ENCODE data around the gene AIFM3.

Gene AIFM3

DNA sequence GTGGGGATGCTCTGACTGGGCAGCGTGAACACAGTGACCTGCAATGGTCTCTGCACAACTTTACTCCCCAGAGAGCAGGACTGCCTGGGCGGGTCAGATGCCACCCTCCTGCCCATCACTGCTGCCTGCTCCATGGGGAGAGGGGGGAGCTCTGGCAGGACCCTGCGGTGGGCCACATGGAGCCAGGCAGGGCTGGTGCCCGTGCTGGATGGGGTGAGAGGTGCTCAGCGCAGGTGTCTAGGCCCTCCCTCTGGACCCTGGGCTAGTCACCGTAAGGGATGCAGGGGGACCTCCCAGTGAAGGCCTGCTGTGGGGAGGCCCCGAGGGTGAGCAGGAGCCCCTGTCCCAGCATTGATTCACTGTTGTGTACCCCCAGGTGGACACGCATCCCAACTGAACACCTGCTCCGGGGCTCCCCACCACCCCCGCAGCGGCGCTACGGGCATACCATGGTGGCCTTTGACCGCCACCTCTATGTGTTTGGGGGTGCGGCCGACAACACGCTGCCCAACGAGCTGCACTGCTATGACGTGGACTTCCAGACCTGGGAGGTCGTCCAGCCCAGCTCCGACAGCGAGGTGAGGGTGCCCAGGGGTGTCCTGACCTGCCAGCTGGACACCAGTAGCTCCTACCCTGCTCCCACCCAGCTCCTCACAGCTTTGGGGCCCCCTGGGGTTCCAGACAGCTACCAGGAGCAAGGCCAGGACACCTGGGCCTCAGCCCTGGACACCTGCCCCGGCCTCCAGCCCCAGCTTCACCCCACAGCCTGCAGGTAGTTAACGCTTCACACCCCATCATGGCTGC, 24.4 kb downstream of the AIFM3 start:
- TF ChIP-seq, protein P1, sequence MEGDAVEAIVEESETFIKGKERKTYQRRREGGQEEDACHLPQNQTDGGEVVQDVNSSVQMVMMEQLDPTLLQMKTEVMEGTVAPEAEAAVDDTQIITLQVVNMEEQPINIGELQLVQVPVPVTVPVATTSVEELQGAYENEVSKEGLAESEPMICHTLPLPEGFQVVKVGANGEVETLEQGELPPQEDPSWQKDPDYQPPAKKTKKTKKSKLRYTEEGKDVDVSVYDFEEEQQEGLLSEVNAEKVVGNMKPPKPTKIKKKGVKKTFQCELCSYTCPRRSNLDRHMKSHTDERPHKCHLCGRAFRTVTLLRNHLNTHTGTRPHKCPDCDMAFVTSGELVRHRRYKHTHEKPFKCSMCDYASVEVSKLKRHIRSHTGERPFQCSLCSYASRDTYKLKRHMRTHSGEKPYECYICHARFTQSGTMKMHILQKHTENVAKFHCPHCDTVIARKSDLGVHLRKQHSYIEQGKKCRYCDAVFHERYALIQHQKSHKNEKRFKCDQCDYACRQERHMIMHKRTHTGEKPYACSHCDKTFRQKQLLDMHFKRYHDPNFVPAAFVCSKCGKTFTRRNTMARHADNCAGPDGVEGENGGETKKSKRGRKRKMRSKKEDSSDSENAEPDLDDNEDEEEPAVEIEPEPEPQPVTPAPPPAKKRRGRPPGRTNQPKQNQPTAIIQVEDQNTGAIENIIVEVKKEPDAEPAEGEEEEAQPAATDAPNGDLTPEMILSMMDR (conservative IDR thresholded peaks at IDR 0.05; ENCODE audit: low read depth, low read length), result no peak
- DNase-seq (ENCODE audit: low read depth), result no peak
- no peak overlapping the region for H3K4me3 ChIP-seq (ENCODE audit: low read depth, low read length)

DNA sequence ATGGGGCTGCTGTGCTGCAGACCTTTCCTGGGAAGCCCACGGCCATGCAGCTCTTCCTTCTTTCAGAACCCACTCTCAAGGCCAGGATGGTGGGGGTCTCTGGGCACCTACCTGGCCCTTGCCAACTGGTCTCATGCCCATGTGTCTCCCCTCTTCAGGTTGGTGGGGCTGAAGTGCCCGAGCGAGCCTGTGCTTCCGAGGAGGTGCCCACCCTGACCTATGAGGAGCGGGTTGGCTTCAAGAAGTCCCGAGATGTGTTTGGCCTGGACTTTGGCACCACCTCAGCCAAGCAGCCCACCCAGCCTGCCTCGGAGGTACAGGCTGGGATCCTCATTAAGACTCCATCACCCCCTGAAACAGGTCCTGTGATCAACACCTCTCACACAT, 25.0 kb downstream of the AIFM3 start:
- DNase-seq (ENCODE audit: low read depth), result no peak
- H3K4me3 ChIP-seq (ENCODE audit: low read depth, low read length), result no peak overlapping the region
- TF ChIP-seq, protein P1 (conservative IDR thresholded peaks at IDR 0.05; ENCODE audit: low read depth, low read length), result no peak

DNA sequence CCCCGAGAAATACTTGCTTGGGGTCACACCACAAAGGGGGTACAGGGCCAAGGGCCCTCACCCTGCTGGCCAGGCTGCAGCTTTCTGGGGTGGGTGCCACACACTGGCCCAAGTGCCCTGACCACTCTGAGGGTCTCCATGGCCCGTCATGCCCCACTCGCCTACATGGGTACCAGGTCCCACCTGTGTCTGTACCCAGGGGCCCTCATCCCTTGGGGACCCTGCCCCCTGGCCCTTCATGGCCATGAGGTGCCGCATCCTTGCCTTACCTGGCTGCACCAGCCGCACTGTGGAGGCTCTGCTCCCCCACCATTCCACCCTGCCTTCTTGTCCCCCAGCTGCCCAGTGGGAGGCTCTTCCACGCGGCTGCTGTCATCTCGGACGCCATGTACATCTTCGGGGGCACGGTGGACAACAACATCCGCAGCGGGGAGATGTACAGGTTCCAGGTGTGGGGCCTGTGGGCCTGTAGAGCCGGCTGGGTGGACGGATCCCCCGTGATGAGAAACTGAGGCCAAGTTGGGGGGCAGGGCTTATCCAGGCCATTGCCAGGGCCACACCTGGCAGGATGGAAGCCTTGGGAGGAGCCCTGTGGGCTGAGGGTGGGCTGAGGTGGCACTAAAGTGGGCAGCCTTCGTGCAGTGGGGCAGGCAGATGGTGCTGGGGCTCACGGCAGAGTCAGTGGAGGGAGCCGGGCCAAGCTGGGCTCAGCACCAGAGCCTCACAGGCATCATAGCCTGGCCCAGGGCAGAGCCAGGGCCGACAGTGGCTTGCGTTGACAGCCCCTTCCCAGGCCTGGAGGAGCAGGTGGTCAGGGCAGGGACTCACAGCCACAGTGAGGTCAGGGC, 25.6 kb downstream of the AIFM3 start:
- no peak for DNase-seq (ENCODE audit: low read depth)
- TF ChIP-seq, protein P1 (conservative IDR thresholded peaks at IDR 0.05; ENCODE audit: low read depth, low read length), result no peak
- H3K4me3 ChIP-seq (ENCODE audit: low read depth, low read length), result no peak overlapping the region

DNA sequence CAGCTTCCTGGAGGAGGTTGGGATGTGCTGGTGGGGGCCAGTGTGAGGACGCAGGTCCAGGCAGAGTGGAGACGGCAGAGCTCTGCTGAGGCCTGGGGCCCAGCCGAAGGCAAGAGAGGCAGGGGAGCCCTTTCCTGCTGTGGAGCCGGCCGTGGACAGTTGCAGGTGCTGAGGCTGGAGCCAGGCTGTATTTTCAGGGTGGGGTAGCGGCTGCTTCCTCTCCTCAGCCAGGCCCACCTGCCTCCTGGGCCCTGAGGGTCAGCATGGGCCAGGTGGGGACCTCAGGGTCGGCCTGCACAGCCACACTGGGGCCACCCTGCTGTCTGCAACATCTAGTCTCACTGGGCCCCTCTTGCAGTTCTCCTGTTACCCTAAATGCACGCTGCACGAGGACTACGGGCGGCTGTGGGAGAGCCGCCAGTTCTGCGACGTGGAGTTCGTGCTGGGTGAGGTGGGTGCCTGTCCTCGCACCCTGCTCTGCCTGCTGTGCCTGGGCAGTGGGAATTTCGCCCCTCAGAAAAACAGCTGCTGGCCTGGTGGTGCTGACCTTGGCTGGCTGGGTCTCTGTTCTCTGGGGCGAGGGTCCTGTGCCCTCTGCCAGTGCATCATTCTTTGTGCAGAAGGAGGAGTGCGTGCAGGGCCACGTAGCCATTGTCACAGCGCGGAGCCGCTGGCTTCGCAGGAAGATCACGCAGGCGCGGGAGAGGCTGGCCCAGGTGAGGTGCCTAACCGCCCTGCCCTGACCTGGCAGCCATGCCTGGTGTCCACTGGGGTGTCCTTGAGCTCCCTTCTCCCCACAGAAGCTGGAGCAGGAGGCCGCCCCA, 26.5 kb downstream of the AIFM3 start:
- no peak for DNase-seq (ENCODE audit: low read depth)
- no peak overlapping the region for H3K4me3 ChIP-seq (ENCODE audit: low read depth, low read length)

DNA sequence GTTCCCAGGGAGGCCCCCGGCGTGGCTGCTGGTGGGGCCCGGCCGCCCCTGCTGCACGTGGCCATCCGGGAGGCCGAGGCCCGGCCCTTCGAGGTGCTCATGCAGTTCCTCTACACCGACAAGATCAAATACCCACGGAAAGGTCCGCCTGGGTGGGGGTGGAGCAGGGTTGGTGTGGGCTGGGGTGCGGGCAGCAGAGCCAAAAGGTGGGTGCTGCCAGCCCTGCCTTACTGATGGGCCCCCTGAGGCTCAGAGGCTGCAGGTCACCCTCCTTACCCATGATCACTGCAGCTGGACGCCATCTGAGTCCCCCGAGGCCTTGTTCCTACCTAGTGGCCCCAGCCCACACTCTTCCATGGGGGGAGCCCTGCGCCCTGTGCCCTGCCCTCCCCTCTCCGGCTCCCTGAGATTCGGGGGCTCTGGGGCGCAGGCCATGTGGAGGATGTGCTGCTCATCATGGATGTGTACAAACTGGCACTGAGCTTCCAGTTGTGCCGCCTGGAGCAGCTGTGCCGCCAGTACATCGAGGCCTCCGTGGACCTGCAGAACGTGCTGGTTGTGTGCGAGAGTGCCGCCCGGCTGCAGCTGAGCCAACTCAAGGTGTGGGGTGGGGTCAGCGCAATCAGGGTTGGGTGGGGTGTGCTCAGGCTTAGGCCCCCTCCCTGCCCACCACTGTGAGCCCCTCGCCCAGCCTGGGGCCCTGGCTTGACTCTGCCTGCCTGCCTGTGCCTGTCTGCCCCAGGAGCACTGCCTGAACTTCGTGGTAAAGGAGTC, 27.3 kb downstream of the AIFM3 start:
- H3K4me3 ChIP-seq (ENCODE audit: low read depth, low read length), result no peak overlapping the region
- DNase-seq (ENCODE audit: low read depth), result no peak
- TF ChIP-seq, protein P1 (conservative IDR thresholded peaks at IDR 0.05; ENCODE audit: low read depth, low read length), result no peak

More for the DNA sequence above, 26.5 kb downstream of the AIFM3 start:
- TF ChIP-seq, protein P1 (conservative IDR thresholded peaks at IDR 0.05; ENCODE audit: low read depth, low read length), result no peak

DNA sequence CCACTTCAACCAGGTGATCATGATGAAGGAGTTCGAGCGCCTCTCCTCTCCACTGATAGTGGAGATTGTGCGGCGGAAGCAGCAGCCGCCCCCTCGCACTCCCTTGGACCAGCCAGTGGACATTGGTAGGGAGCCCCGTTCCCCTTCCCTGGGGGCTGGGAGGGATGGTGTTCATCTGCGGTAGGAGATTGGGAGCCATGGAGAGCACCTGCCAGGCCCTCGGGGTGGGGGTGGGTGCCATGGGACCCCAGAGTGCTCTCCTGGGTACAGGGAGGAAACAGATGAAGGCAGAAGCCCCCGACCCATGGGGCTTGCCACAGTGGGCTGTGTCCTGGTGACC, 27.8 kb downstream of the AIFM3 start:
- DNase-seq (ENCODE audit: low read depth), result no peak
- H3K4me3 ChIP-seq (ENCODE audit: low read depth, low read length), result no peak overlapping the region
- TF ChIP-seq, protein P1 (conservative IDR thresholded peaks at IDR 0.05; ENCODE audit: low read depth, low read length), result no peak

Data from choroid plexus epithelial cell (primary cell).